ENCODE data around the gene COL8A2. TPM values are rescaled to one million over a fixed set of nuclear protein-coding genes. Genes with fewer than 3 reads are reported as not detected.
A peak's percentile ranks its signal among the peaks of the same experiment; 100 is the strongest.
"Not testable (repeated sequence)": the region's sequence is repeated elsewhere in the genome, so short reads cannot be mapped to it uniquely, and the experiment has no call there.

The COL8A2 gene
- total RNA-seq, 1 donor: 11.0 TPM

DNA sequence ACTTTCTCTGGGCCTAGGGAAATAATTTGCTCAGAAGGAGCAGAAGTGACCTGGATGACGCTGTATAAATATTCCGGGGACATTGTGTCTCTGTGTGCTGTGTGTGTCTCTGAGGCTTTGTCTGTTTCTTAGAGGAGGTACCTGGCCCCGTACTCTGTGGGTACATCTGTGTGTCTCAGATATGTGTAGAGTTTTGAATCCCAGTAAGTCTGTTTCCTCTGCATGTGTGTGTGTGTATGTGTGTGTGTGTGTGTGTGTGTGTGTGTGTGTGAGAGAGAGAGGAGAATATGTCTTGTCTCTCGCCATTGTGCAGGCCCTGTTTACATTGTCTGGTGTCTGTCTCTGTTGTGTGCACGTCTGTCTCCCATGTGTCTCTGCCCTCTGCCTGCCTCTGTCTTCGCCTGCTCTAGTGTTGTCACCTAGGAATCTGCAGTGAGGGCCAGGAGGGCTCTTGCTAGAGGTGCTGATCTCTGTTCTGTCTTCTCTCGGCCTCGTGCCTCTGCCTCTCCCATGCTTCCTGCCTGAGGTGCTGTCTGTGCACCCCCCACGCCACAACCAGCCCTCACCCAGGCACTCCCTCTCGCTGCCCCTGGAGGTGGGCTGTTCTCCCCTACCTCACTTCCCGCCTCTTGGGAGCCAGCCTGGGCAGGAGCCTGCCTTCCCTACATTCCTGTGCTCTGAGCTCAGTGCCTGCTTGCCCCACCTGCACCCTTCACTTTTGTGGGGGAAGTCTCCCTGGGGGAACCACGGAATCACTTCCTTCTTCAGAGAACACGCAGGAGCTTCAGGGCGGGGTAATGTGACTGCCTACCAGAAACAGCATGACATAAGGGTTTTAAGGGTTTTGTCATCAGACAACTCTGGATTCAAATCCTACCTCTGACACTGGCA is 36.9 kb upstream of the COL8A2 start:
- H3K4me3 ChIP-seq (ENCODE audit: low read depth, low read length): peak overlapping the region; percentile 69
- DNase-seq (ENCODE audit: low read depth): peak; percentile 33
- TF ChIP-seq, protein P1, sequence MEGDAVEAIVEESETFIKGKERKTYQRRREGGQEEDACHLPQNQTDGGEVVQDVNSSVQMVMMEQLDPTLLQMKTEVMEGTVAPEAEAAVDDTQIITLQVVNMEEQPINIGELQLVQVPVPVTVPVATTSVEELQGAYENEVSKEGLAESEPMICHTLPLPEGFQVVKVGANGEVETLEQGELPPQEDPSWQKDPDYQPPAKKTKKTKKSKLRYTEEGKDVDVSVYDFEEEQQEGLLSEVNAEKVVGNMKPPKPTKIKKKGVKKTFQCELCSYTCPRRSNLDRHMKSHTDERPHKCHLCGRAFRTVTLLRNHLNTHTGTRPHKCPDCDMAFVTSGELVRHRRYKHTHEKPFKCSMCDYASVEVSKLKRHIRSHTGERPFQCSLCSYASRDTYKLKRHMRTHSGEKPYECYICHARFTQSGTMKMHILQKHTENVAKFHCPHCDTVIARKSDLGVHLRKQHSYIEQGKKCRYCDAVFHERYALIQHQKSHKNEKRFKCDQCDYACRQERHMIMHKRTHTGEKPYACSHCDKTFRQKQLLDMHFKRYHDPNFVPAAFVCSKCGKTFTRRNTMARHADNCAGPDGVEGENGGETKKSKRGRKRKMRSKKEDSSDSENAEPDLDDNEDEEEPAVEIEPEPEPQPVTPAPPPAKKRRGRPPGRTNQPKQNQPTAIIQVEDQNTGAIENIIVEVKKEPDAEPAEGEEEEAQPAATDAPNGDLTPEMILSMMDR (IDR thresholded peaks at IDR 0.05; ENCODE audit: insufficient read depth, low read length): no peak

DNA sequence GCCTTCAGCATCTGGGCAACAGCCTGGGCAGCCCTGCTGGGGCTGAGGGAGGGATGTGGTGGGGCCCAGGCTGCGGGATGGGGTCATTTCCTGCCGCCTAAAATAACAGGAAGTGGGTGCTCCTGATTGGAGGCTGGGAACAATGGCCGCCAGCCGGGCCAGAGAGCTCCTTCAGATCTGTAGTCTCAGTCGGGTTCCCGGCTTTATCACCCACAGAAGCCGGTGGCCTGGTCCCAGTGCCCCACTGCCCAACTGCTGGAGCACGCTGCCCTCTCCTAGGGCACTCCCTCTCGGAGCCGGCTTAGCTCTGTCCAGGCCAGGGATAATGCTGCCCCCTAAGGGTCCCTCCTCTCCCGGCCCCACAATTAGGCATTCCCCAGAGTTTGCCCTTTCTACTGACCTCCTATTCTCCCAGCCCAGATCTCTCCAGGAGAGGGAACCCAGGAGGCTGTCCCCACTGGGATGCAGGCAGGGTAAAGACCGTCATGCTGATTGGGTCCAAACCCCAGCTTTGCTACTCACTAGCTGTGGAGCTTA is 36.0 kb upstream of the COL8A2 start:
- peak; percentile 60 for DNase-seq (ENCODE audit: low read depth)
- peak overlapping the region; percentile 69 for H3K4me3 ChIP-seq (ENCODE audit: low read depth, low read length)
- TF ChIP-seq, protein P1 (IDR thresholded peaks at IDR 0.05; ENCODE audit: insufficient read depth, low read length): peak; percentile 52

- TF ChIP-seq, protein P1 (IDR thresholded peaks at IDR 0.05; ENCODE audit: insufficient read depth, low read length): no peak
- peak overlapping the region; percentile 69 for H3K4me3 ChIP-seq (ENCODE audit: low read depth, low read length)
- DNase-seq (ENCODE audit: low read depth): no peak
Observed at GRCh38 chr1:36160388-36160948, 35.4 kb upstream of the COL8A2 start.

GRCh38 chr1:36159614-36160387 is 34.8 kb upstream of the COL8A2 start:
- peak overlapping the region; percentile 17 for H3K4me3 ChIP-seq (ENCODE audit: low read depth, low read length)
- no peak for DNase-seq (ENCODE audit: low read depth)
- TF ChIP-seq, protein P1 (IDR thresholded peaks at IDR 0.05; ENCODE audit: insufficient read depth, low read length): no peak

- peak overlapping the region; percentile 92 for H3K4me3 ChIP-seq (ENCODE audit: low read depth, low read length)
- DNase-seq (ENCODE audit: low read depth): not testable (repeated sequence)
Observed at GRCh38 chr1:36158827-36159252, 33.8 kb upstream of the COL8A2 start.

DNA sequence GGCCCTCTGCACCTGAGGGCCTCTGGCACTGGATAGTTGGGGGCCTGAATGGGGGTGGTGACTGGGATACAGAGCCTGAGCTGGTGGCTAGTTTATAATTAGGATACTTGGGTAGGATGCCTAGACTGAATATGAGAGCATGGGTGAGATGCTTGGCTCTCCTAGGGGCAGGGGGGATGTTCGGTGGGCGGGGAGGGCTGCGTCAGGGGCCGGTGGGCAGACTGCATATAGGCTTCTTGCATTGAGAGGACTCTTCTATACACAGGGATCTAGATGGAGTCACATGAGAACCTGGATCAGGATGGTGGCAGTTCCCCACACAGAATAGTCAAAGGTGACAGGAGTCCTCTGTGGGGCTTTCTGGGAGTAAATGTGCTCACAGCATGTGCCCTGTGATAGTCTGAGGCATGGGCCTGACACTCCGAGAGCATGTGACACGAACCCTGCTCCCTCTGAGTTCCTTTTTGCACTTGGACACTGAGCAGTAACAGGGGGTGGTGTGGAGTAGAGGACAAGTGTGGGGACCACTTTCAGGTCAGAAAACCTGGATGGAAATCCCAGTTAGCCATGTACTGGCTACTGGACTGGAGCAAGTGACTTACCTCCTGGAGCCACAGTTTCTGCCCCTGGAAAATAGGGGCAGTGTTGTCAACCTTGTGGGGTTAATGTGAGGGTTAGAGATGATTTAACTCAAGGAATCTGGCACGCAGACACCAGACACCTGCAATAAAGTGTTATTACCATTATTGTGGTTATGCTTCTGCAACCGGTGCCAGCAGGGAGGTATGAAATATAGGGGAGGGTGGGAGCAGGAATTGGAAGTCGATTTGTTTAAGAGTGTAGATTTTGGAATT is 33.2 kb upstream of the COL8A2 start:
- TF ChIP-seq, protein P1 (IDR thresholded peaks at IDR 0.05; ENCODE audit: insufficient read depth, low read length): no peak
- H3K4me3 ChIP-seq (ENCODE audit: low read depth, low read length): peak overlapping the region; percentile 92
- DNase-seq (ENCODE audit: low read depth): no peak
